GM12878 (cell line): ENCODE data around the gene APOA4. TPM values are rescaled to one million over a fixed set of nuclear protein-coding genes. Genes with fewer than 3 reads are reported as not detected.

ENCODE experiments used
- CHD2 ChIP-seq: IDR thresholded peaks from 2 replicates; pipeline ENCODE4 v1.6.1; 2011; ENCODE audit warnings: low read depth, low read length, improper control_type of control experiment, borderline replicate concordance
- ELK1 ChIP-seq: IDR thresholded peaks from 2 replicates; pipeline ENCODE4 v1.6.1; 2012; ENCODE audit warnings: low read depth, low read length, improper control_type of control experiment
- HDGF ChIP-seq: fragments of 450-650 bp; IDR thresholded peaks from 2 replicates; pipeline ENCODE4 v1.6.1; 2016; ENCODE audit warnings: antibody characterized with exemption
- MXI1 ChIP-seq: fragments of 150-350 bp; IDR thresholded peaks from 2 replicates; pipeline ENCODE4 v1.6.1; 2011; ENCODE audit warnings: low read depth, mild to moderate bottlenecking, inconsistent platforms, low read length, improper control_type of control experiment
- NBN ChIP-seq: fragments of 450-650 bp; IDR thresholded peaks from 2 replicates; pipeline ENCODE4 v1.6.1; 2016
- NFYB ChIP-seq: IDR thresholded peaks from 2 replicates; pipeline ENCODE4 v1.6.1; 2011; ENCODE audit warnings: low read depth, mild to moderate bottlenecking, low read length, improper control_type of control experiment, moderate library complexity; ENCODE audit not compliant: insufficient read depth
- NR2C2 ChIP-seq: IDR thresholded peaks from 2 replicates; pipeline ENCODE4 v1.6.1; 2011; ENCODE audit warnings: borderline replicate concordance, low read depth; ENCODE audit not compliant: control insufficient read depth, insufficient read length
- PKNOX1 ChIP-seq: fragments of 450-650 bp; IDR thresholded peaks from 2 replicates; pipeline ENCODE4 v1.6.1; 2016; ENCODE audit warnings: mild to moderate bottlenecking
- SREBF2 ChIP-seq: IDR thresholded peaks from 2 replicates; pipeline ENCODE4 v1.6.1; 2012; ENCODE audit warnings: mild to moderate bottlenecking, low read length
- TAF1 ChIP-seq: IDR thresholded peaks from 2 replicates; pipeline ENCODE4 v1.6.1; 2011; ENCODE audit warnings: mild to moderate bottlenecking, low read depth, low read length, borderline replicate concordance
- TCF7 ChIP-seq: IDR thresholded peaks from 2 replicates; pipeline ENCODE4 v1.6.1; 2014; ENCODE audit warnings: antibody characterized with exemption, borderline replicate concordance
- ZNF687 ChIP-seq: fragments of 450-650 bp; IDR thresholded peaks from 2 replicates; pipeline ENCODE4 v1.6.1; 2017; ENCODE audit warnings: mild to moderate bottlenecking, moderate library complexity
- polyA plus RNA-seq, 11 experiments: library from polyadenylated mRNA; depleted of rRNA in 4 of 11; unstranded in 6 of 11; stranded (reverse) in 5 of 11; fragments of >200 nt; fragmentation: Nextera tagmentation in 4 of 11; fragmentation: Illumina TruSeq in 1 of 11; extraction: Ambion mirVana in 4 of 11; extraction: Trizol in 1 of 11; gene quantifications; 1 replicate in 1 of 11; 2 replicates in 10 of 11; pipeline versions ENCODE4 v1.2.1 to v1.2.3, GENCODE V29; 2011 to 2016; ENCODE audit warnings: inconsistent platforms in 2 of 11, missing spikeins in 2 of 11, low read depth in 1 of 11
- total RNA-seq, 4 experiments: library from RNA; depleted of rRNA in 3 of 4; stranded (reverse); fragments of >200 nt in 3 of 4; fragmentation: Illumina TruSeq in 1 of 4; extraction: Trizol in 1 of 4; gene quantifications; 2 replicates each; pipeline versions ENCODE4 v1.2.1 to v1.2.3, GENCODE V29; 2013 to 2021
- TF ChIP-seq, protein P1 (sequence below): IDR thresholded peaks from 2 replicates; pipeline ENCODE4 v1.6.1; 2012; ENCODE audit warnings: low read length, inconsistent platforms
- TF ChIP-seq, protein P2 (sequence below): IDR thresholded peaks from 2 replicates; pipeline ENCODE4 v1.6.1; 2012; ENCODE audit warnings: improper control_type of control experiment, low read depth, low read length; ENCODE audit not compliant: insufficient replicate concordance

APOA4 gene
- total and polyA plus RNA-seq, 10 of the 15 experiments (the other 5 are each of a cell fraction or from before 2014, with no cell fraction given): not detected

DNA sequence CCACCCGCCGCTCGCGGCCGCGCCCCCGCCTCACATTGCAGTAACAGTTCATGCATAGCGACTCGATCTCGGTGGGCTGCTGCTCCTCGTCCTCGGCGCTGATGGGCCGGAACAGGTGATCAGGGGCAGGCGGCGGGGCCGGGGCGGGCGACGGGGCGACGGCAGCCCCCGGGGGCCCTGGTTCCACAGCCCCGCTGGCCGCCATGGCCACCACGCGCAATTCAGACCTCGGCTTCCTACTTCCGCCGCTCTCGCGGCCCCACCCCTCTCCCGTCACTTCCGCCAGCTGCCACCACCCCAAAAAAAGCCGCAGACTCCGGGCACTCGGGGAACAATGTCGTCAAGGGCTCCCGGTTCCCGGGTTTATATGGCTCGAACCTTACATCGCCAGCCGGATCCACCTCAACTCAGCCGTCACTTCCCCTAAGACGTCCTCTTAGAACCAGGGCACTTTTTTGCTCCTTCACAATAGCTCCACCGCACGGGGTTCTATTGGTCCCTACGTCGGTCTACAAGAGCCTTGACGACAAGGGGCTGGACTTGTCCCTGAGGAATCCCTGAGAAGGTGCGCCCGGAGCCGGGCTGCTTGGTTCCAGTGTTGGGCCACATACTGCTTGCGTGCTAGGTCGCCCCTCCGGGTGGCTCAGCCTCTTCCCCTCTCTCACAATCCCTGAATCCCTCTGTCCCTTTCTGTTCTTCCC lies 35.2 kb downstream of the APOA4 start, which contains the start of gene ZPR1 (continued):
- TF ChIP-seq NFYB (0 out of 2 replicates have a peak, but pooled peaks have one; percentile 35), NR2C2 (no peak), TCF7 (no peak), MXI1 (peak; percentile 96), HDGF (0 out of 2 replicates have a peak, but pooled peaks have one; percentile 78), CHD2 (0 out of 2 replicates have a peak, but pooled peaks have one; percentile 33), TAF1 (peak; percentile 87; the same call in 1 of the 2 replicates), PKNOX1 (peak; percentile 24; the same call in 1 of the 2 replicates), SREBF2 (no peak), NBN (peak; percentile 63; the same call in 1 of the 2 replicates), ZNF687 (peak; percentile 34; the same call in 1 of the 2 replicates), ELK1 (peak; percentile 85)
- TF ChIP-seq, protein P1, sequence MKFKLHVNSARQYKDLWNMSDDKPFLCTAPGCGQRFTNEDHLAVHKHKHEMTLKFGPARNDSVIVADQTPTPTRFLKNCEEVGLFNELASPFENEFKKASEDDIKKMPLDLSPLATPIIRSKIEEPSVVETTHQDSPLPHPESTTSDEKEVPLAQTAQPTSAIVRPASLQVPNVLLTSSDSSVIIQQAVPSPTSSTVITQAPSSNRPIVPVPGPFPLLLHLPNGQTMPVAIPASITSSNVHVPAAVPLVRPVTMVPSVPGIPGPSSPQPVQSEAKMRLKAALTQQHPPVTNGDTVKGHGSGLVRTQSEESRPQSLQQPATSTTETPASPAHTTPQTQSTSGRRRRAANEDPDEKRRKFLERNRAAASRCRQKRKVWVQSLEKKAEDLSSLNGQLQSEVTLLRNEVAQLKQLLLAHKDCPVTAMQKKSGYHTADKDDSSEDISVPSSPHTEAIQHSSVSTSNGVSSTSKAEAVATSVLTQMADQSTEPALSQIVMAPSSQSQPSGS: no peak
- TF ChIP-seq, protein P2, sequence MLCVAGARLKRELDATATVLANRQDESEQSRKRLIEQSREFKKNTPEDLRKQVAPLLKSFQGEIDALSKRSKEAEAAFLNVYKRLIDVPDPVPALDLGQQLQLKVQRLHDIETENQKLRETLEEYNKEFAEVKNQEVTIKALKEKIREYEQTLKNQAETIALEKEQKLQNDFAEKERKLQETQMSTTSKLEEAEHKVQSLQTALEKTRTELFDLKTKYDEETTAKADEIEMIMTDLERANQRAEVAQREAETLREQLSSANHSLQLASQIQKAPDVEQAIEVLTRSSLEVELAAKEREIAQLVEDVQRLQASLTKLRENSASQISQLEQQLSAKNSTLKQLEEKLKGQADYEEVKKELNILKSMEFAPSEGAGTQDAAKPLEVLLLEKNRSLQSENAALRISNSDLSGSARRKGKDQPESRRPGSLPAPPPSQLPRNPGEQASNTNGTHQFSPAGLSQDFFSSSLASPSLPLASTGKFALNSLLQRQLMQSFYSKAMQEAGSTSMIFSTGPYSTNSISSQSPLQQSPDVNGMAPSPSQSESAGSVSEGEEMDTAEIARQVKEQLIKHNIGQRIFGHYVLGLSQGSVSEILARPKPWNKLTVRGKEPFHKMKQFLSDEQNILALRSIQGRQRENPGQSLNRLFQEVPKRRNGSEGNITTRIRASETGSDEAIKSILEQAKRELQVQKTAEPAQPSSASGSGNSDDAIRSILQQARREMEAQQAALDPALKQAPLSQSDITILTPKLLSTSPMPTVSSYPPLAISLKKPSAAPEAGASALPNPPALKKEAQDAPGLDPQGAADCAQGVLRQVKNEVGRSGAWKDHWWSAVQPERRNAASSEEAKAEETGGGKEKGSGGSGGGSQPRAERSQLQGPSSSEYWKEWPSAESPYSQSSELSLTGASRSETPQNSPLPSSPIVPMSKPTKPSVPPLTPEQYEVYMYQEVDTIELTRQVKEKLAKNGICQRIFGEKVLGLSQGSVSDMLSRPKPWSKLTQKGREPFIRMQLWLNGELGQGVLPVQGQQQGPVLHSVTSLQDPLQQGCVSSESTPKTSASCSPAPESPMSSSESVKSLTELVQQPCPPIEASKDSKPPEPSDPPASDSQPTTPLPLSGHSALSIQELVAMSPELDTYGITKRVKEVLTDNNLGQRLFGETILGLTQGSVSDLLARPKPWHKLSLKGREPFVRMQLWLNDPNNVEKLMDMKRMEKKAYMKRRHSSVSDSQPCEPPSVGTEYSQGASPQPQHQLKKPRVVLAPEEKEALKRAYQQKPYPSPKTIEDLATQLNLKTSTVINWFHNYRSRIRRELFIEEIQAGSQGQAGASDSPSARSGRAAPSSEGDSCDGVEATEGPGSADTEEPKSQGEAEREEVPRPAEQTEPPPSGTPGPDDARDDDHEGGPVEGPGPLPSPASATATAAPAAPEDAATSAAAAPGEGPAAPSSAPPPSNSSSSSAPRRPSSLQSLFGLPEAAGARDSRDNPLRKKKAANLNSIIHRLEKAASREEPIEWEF: peak; percentile 56
